ENCODE data around the gene UCK1. TPM values are rescaled to one million over a fixed set of nuclear protein-coding genes. Genes with fewer than 3 reads are reported as not detected.

The UCK1 gene
- total and polyA plus RNA-seq, 2 experiments from 2014 or later: 22.2 to 36.8 TPM

- 97% methylated on average over 35 of the region's 35 CpGs for WGBS (ENCODE audit: low lambda C conversion rate, missing lambda C conversion rate)
- H4K20me1 ChIP-seq (ENCODE audit: insufficient read depth, poor library complexity, severe bottlenecking): no peaks in the 10 kb centered on the region
- H3K4me3 ChIP-seq: no peak overlapping the region
- H3K4me2 ChIP-seq: peak overlapping the region; percentile 97
- no peaks in the 10 kb centered on the region for H3K27me3 ChIP-seq
- H2AFZ ChIP-seq: no peak overlapping the region
- TF ChIP-seq EZH2 (IDR thresholded peaks at IDR 0.05; ENCODE audit: borderline replicate concordance) (no peak), EZH2phosphoT487 (IDR thresholded peaks at IDR 0.05; ENCODE audit: low read depth, severe bottlenecking, unreplicated experiment) (no peak)
- TF ChIP-seq, protein P1, sequence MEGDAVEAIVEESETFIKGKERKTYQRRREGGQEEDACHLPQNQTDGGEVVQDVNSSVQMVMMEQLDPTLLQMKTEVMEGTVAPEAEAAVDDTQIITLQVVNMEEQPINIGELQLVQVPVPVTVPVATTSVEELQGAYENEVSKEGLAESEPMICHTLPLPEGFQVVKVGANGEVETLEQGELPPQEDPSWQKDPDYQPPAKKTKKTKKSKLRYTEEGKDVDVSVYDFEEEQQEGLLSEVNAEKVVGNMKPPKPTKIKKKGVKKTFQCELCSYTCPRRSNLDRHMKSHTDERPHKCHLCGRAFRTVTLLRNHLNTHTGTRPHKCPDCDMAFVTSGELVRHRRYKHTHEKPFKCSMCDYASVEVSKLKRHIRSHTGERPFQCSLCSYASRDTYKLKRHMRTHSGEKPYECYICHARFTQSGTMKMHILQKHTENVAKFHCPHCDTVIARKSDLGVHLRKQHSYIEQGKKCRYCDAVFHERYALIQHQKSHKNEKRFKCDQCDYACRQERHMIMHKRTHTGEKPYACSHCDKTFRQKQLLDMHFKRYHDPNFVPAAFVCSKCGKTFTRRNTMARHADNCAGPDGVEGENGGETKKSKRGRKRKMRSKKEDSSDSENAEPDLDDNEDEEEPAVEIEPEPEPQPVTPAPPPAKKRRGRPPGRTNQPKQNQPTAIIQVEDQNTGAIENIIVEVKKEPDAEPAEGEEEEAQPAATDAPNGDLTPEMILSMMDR (IDR thresholded peaks at IDR 0.05; ENCODE audit: poor library complexity): no peak
- no peak overlapping the region for H3K27ac ChIP-seq
- H3K9me2 ChIP-seq (replicated peaks; ENCODE audit: insufficient read depth): no peaks in the 10 kb centered on the region
- peaks cover 17% of the 10 kb centered on the region for H3K79me2 ChIP-seq
- no peak for DNase-seq (ENCODE audit: low spot score)
- H3K4me1 ChIP-seq (ENCODE audit: insufficient read depth): peaks cover 13% of the 10 kb centered on the region
- no peaks in the 10 kb centered on the region for H3K36me3 ChIP-seq (replicated peaks; ENCODE audit: insufficient read depth, low read depth)
- H3K9me3 ChIP-seq (ENCODE audit: low read depth): no peaks in the 10 kb centered on the region
Observed at GRCh38 chr9:131528886-131529505, 2.1 kb downstream of the UCK1 start.

DNA sequence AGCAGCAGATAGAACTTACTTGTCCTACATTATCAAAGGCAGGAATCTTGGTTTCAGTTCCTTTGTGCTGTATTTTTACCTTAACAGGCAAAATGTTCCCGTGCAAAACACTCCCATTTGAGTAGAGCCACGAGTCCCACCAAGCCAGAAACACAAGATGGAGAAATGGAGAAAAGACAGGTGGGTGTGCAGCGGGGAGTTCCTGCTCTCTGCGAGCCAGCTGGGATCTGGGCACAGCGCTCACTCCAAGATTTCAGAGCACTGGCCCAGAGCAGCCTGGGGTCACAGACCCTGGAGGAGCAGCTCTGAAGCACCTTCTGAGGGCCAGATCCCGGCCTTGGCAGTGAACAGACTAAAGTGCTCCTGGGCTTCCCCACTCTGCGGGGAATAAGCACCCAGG, 2.9 kb downstream of the UCK1 start:
- Histone ChIP-seq H3K36me3 (replicated peaks; ENCODE audit: insufficient read depth, low read depth) (no peaks in the 10 kb centered on the region), H2AFZ (no peak overlapping the region), H3K4me1 (ENCODE audit: insufficient read depth) (peaks cover 13% of the 10 kb centered on the region), H3K27ac (no peak overlapping the region), H3K4me2 (no peak overlapping the region), H4K20me1 (ENCODE audit: insufficient read depth, poor library complexity, severe bottlenecking) (no peaks in the 10 kb centered on the region), H3K4me3 (no peak overlapping the region), H3K9me3 (ENCODE audit: low read depth) (no peaks in the 10 kb centered on the region), H3K9me2 (replicated peaks; ENCODE audit: insufficient read depth) (no peaks in the 10 kb centered on the region), H3K27me3 (no peaks in the 10 kb centered on the region), H3K79me2 (peaks cover 17% of the 10 kb centered on the region)
- TF ChIP-seq EZH2 (IDR thresholded peaks at IDR 0.05; ENCODE audit: borderline replicate concordance) (no peak), EZH2phosphoT487 (IDR thresholded peaks at IDR 0.05; ENCODE audit: low read depth, severe bottlenecking, unreplicated experiment) (no peak)
- TF ChIP-seq, protein P1 (IDR thresholded peaks at IDR 0.05; ENCODE audit: poor library complexity): no peak
- WGBS (ENCODE audit: low lambda C conversion rate, missing lambda C conversion rate): 98% methylated on average over 7 of the region's 7 CpGs
- no peak for DNase-seq (ENCODE audit: low spot score)

- Histone ChIP-seq H2AFZ (no peak overlapping the region), H3K4me3 (no peak overlapping the region), H3K27me3 (no peaks in the 10 kb centered on the region), H3K9me3 (ENCODE audit: low read depth) (no peaks in the 10 kb centered on the region), H3K4me2 (no peak overlapping the region), H3K36me3 (replicated peaks; ENCODE audit: insufficient read depth, low read depth) (no peaks in the 10 kb centered on the region), H3K79me2 (peaks cover 17% of the 10 kb centered on the region), H3K27ac (no peak overlapping the region), H3K4me1 (ENCODE audit: insufficient read depth) (peaks cover 9% of the 10 kb centered on the region), H3K9me2 (replicated peaks; ENCODE audit: insufficient read depth) (no peaks in the 10 kb centered on the region), H4K20me1 (ENCODE audit: insufficient read depth, poor library complexity, severe bottlenecking) (no peaks in the 10 kb centered on the region)
- TF ChIP-seq EZH2phosphoT487 (IDR thresholded peaks at IDR 0.05; ENCODE audit: low read depth, severe bottlenecking, unreplicated experiment) (no peak), EZH2 (IDR thresholded peaks at IDR 0.05; ENCODE audit: borderline replicate concordance) (no peak)
- TF ChIP-seq, protein P1 (IDR thresholded peaks at IDR 0.05; ENCODE audit: poor library complexity): no peak
- 94% methylated on average over 19 of the region's 19 CpGs for WGBS (ENCODE audit: low lambda C conversion rate, missing lambda C conversion rate)
- DNase-seq (ENCODE audit: low spot score): no peak
Observed at GRCh38 chr9:131525643-131526565, 5.2 kb downstream of the UCK1 start.
